ENCODE data around the gene CFAP52. TPM values are rescaled to one million over a fixed set of nuclear protein-coding genes. Genes with fewer than 3 reads are reported as not detected.

CFAP52 gene
- total RNA-seq, 1 experiment from 2014 or later, result not detected

DNA sequence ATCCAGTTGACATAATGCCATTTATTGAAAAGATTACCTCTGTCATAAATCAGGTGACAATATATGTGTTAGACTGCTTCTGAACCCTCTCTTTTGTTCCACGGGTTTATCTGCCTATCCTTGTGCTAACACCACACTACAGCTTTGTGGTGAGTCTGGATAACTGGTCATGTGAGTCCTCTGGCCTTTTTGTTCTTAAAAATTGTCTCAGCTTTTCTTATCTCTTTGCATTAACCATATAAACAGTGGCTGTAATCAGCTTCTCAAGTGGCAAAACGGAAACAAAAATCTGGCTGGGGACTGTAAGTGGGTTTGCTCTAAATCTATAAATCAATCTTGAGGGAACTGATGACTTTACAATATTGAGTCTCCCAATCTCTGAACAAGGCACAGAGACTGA, 45.4 kb upstream of the CFAP52 start (continued):
- TF ChIP-seq ARID4B (CRISPR knock-in tag; IDR thresholded peaks at IDR 0.05; ENCODE audit: borderline replicate concordance), result no peak
- no peak for TF ChIP-seq SMAD3 (CRISPR knock-in tag; IDR thresholded peaks at IDR 0.05; ENCODE audit: borderline replicate concordance)
- no peak for TF ChIP-seq ESRRA (CRISPR knock-in tag; IDR thresholded peaks at IDR 0.05; ENCODE audit: borderline replicate concordance)
- no peak for TF ChIP-seq NR3C1 (CRISPR knock-in tag; conservative IDR thresholded peaks at IDR 0.05; ENCODE audit: low read depth)
- no peak for TF ChIP-seq ATF2 (CRISPR knock-in tag; IDR thresholded peaks at IDR 0.05; ENCODE audit: borderline replicate concordance, low read depth)

DNA sequence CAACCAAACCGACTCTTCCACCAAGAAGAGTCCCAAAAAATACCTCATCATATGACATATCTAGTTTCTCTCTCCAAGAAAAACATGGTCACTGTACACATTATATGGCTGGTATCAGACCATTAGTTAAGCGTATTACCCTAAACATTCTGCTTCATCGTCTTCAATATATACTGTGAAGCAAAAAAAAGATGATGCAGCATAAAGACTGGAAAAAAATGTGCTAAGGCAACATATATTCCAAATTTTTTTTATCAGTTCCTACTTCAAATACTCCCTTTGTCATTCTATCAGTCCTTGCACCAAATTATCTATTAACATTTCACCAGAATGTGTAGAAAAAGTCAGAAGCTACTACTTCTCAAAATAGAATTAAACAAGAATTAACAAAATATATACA, 43.7 kb upstream of the CFAP52 start:
- no peaks in the 10 kb centered on the region for H3K27me3 Mint-ChIP-seq (ENCODE audit: low read depth)
- DNase-seq (ENCODE audit: low spot score) (no peak), ATAC-seq (no peak)
- H3K4me1 Mint-ChIP-seq, result peaks cover 16% of the 10 kb centered on the region
- peaks cover 6% of the 10 kb centered on the region; the same call in 1 of the 2 replicates for H3K36me3 Mint-ChIP-seq
- ChIA-PET POLR2A (no interaction called here), CTCF (interaction anchor here (2.0 kb wide), 1 partner anchor 10 kb away, joined by 5 read pairs; no protein-coding TSS in a partner anchor)
- H3K9me3 Mint-ChIP-seq, result peaks cover 3% of the 10 kb centered on the region; the same call in 1 of the 2 replicates
- no peak overlapping the region for H3K4me3 Mint-ChIP-seq
- H3K27ac Mint-ChIP-seq, result no peak overlapping the region
- TF ChIP-seq ERG (CRISPR knock-in tag; IDR thresholded peaks at IDR 0.05), result no peak
- TF ChIP-seq, protein P1, sequence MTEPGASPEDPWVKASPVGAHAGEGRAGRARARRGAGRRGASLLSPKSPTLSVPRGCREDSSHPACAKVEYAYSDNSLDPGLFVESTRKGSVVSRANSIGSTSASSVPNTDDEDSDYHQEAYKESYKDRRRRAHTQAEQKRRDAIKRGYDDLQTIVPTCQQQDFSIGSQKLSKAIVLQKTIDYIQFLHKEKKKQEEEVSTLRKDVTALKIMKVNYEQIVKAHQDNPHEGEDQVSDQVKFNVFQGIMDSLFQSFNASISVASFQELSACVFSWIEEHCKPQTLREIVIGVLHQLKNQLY (CRISPR knock-in tag; IDR thresholded peaks at IDR 0.05), result no peak
- no peak for TF ChIP-seq ZNF423 (CRISPR knock-in tag; IDR thresholded peaks at IDR 0.05)
- TF ChIP-seq CREM (CRISPR knock-in tag; IDR thresholded peaks at IDR 0.05), result no peak
- no peak for TF ChIP-seq ATF1 (CRISPR knock-in tag; IDR thresholded peaks at IDR 0.05)
- no peak for TF ChIP-seq JAZF1 (CRISPR knock-in tag; IDR thresholded peaks at IDR 0.05)
- no peak for TF ChIP-seq ZNF219 (CRISPR knock-in tag; IDR thresholded peaks at IDR 0.05; ENCODE audit: borderline replicate concordance)
- TF ChIP-seq, protein P2, sequence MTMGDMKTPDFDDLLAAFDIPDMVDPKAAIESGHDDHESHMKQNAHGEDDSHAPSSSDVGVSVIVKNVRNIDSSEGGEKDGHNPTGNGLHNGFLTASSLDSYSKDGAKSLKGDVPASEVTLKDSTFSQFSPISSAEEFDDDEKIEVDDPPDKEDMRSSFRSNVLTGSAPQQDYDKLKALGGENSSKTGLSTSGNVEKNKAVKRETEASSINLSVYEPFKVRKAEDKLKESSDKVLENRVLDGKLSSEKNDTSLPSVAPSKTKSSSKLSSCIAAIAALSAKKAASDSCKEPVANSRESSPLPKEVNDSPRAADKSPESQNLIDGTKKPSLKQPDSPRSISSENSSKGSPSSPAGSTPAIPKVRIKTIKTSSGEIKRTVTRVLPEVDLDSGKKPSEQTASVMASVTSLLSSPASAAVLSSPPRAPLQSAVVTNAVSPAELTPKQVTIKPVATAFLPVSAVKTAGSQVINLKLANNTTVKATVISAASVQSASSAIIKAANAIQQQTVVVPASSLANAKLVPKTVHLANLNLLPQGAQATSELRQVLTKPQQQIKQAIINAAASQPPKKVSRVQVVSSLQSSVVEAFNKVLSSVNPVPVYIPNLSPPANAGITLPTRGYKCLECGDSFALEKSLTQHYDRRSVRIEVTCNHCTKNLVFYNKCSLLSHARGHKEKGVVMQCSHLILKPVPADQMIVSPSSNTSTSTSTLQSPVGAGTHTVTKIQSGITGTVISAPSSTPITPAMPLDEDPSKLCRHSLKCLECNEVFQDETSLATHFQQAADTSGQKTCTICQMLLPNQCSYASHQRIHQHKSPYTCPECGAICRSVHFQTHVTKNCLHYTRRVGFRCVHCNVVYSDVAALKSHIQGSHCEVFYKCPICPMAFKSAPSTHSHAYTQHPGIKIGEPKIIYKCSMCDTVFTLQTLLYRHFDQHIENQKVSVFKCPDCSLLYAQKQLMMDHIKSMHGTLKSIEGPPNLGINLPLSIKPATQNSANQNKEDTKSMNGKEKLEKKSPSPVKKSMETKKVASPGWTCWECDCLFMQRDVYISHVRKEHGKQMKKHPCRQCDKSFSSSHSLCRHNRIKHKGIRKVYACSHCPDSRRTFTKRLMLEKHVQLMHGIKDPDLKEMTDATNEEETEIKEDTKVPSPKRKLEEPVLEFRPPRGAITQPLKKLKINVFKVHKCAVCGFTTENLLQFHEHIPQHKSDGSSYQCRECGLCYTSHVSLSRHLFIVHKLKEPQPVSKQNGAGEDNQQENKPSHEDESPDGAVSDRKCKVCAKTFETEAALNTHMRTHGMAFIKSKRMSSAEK (CRISPR knock-in tag; IDR thresholded peaks at IDR 0.05; ENCODE audit: borderline replicate concordance), result no peak
- no peak for TF ChIP-seq ELF4 (CRISPR knock-in tag; IDR thresholded peaks at IDR 0.05; ENCODE audit: low read depth)
- TF ChIP-seq RORB (CRISPR knock-in tag; IDR thresholded peaks at IDR 0.05), result no peak
- TF ChIP-seq ZNF232 (CRISPR knock-in tag; IDR thresholded peaks at IDR 0.05), result no peak
- no peak for TF ChIP-seq CBFB (CRISPR knock-in tag; IDR thresholded peaks at IDR 0.05; ENCODE audit: low read depth)
- TF ChIP-seq GRHL2 (CRISPR knock-in tag; IDR thresholded peaks at IDR 0.05; ENCODE audit: insufficient replicate concordance, severe bottlenecking), result no peak
- TF ChIP-seq FOXP4 (CRISPR knock-in tag; IDR thresholded peaks at IDR 0.05), result no peak
- no peak for TF ChIP-seq ZNF263 (CRISPR knock-in tag; IDR thresholded peaks at IDR 0.05; ENCODE audit: low read depth)
- TF ChIP-seq NR2C2 (CRISPR knock-in tag; IDR thresholded peaks at IDR 0.05), result no peak
- no peak for TF ChIP-seq FOXK1 (CRISPR knock-in tag; IDR thresholded peaks at IDR 0.05)
- TF ChIP-seq ZNF317 (CRISPR knock-in tag; IDR thresholded peaks at IDR 0.05; ENCODE audit: borderline replicate concordance, low read depth), result no peak
- no peak for TF ChIP-seq SMAD3 (CRISPR knock-in tag; IDR thresholded peaks at IDR 0.05; ENCODE audit: borderline replicate concordance)

Data from WTC11 (cell line).